NCI-H510A treated with DMSO at 0.1 percent for 48 hours (cell line): Measurements from ENCODE around the gene TRAF3.
"Not testable (repeated sequence)": the region's sequence is repeated elsewhere in the genome, so short reads cannot be mapped to it uniquely, and the experiment has no call there.

Source experiments
- DNase-seq: peaks from one replicate; lab custom pipeline; 2025; lab: John Stamatoyannopoulos, UW

TRAF3 gene

DNA sequence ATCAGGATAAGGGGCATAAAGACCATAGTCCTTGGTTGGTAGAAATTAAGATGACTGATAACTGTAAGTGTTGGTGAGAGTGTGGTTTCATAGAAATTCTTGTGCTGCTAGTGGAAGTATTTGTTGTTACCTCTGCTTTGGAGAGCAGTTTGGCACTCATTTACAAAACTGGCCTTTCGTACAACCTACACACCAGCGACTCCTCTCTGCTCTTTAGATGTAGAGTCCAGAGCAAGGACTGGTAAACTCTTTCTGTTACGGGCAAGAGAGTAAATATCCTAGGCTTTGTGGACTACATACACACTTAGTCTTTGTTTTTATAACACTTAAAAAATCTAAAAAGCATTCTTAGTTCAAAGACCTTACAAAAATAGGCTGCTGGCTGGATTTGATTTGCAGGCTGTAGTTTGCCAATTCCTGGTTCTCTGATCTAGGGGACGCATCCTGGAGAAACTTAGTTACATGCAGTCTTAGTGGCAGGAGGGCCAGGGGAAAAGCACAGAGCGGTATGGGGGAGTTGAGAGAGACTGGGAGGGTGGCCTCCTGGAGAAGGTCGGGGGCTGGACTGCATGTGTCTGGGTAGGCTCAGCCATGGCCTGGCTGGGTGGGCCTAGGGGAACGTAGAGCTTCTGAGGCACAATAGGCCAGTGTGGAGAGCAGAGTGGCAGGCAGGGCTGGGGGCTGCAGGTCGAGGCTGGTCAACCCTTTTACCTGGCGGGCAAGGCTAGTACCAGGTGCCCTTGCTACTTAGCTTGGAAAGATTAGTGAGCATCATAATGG lies 89.9 kb downstream of the TRAF3 start:
- DNase-seq: no peak

DNA sequence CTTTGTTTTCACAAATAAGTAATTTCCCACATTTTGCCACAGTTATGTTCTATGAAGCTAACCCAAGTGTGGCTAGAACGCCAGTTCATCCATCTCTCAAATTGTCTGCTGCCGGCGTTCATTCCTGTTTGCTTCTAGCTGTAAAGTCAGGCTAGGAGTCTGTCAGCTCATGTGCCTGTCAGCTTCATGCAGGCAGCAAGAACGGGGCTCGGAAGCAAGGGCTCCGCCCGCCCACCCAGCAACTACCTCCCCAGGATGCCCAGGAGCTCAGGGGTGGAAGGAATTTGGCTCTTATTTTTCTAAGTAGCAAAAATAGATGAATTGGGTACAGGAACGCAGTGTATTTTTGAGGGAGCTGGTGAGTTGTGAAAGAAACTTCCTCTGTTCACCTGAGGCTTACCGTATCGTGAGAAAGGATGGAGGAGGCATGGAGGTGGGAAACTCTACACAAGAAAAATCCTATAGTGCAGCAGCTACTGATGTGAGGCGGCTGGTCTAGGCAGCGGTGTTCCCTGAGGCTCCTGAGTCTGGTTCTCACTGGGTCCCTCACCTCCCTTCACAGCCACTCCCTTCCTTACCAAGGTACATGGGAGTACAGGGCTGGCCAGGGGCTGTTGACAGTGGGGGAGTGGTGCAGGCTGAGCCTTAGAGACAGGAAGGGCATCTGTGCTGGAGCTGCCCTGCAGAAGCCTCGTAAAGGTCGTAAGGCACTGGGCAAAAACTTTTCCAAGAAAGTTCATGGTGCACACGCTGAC lies 90.8 kb downstream of the TRAF3 start:
- DNase-seq: no peak

DNA sequence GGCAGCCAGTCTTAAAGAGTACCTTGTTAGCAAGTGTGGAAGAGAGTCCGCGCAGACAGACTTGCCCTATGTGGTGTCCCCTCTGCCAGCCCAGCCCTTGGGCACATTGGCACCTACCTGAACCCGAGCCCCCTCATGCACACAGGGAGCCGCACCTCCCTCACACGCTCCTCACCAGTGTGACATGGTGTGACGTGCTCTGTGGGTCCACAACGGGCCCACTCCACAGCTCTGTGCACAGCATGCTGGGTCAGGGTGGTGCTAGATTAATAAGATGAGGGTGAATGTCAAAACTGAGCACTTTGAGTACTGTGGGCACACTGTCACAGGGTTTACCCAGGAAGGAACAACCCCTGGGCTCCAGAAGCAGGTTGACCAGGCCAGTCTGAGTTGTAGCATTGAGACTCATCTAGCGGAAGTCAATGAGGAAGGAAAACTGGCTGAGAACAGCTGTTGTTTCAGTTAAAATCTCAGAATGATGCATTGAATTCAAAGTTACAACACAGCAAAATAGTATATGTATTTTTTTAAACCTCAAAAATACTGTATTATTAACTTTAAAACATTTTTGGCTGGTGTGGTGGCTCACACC lies 91.8 kb downstream of the TRAF3 start:
- DNase-seq: no peak

DNA sequence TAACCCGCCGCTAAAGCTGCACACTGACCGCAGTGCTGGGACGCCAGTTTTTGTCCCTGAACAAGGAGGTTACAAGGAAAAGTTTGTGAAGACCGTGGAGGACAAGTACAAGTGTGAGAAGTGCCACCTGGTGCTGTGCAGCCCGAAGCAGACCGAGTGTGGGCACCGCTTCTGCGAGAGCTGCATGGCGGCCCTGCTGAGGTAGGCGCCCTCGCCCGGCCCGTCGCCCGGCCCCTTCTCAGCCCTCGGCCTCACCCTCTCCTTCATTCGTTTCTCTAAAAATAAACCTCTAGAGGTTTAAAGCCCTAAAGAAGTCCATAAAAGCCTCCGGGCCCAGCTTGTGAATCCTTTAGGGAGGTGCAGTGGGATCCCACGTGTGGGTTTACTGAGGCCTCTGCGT lies 93.0 kb downstream of the TRAF3 start:
- DNase-seq: no peak

DNA sequence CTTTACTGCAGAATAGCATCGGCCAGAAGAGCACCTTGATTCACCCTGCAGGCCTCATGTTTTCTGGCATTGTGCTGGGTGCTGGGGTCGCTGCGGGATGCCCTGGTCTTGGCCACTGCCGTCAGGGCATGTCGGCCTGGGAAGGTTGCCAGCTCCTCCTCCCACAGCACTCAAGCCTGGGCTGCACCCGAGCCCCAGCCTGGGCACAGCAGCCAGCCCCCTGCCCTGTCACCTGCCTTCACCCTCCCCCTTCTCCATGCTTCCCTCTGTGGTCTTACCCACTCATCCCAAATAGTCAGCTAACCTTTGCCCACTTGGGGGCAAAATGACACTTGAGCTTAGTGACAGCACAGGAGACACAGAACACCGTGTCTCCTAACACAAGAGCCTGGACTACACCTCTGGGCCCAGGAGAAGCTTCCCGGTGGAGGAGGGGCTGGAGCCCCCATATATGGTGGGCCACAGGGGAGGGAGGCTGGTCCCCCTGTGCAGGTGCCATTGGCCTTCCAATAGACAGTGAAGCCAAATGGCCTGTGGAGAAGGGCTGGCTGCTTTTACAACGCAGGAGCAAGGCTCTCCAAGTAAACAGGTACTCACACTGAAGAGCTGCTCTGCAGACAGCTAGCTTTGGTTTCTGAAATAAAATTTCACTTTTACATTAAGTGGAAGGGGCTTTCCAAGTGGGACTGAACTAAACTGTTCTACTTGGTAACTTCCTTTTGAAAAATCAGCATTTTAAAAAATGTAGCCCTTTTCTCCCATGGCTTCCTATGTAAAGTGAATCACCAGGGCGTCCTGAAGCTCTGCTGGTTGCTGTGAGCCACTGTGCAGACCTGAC lies 94.0 kb downstream of the TRAF3 start:
- DNase-seq: peak; percentile 25

DNA sequence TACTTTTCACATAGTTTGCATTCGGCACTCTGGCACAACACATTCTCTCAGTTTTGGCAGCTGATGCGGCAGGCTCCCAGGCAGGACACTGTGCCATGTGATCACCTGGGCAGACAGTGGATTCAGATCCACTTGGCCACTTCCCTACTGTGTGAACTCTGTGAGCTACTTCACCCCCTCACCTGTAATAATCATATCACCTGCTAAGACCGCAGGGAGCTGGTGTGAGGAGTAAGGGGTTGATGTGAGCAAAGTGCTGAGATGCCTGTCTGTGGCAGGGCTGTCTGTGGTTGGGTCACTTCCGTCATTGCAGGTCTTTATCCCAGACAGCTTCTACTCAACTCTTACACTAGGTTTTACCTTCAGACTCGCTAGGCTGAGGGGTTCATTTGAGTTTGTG lies 94.8 kb downstream of the TRAF3 start:
- no peak for DNase-seq

DNA sequence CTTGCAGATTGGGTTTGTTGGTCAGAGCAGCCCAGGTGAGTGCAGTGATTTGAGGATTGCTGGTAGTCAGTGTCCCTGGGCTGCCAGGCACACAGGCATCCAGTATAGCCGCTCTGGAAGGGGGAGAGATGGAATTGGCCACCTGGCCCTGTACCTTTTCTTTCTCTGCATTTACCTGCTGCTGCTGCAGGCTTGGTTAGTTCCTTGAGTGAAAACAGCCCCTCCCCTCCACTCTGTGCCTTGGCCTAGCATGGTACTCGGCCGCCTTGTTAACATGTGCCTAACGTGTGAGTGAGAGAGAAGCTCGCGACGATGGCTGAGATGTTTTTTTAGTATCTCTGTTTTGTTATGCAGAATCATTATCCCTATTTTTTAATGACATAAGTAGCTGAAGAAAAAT lies 95.9 kb downstream of the TRAF3 start:
- DNase-seq: no peak

DNA sequence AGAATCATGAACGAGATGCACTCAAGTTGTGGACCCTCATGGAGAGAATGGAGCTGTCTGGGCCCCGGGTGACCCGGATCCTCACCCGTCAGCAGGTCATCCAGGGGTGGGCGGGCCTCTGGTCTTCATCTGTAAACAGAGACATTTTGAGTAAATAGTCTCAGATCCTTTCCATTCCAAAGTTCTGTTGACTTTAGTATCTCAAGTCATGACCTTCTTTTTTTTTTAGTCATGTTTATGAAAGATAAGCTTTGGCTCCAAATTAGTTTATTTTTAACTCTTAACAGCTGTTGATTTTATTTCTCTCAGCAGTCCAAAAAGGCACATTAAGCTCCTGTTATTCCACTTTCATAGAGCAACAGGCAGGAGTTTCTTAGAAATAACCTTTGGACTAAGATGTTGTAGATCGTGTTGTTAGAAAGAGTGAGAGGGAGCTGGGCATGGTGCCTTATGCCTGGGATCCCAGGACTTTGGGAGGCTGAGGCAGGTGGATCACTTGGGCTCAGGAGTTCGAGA lies 96.4 kb downstream of the TRAF3 start:
- no peak for DNase-seq

DNA sequence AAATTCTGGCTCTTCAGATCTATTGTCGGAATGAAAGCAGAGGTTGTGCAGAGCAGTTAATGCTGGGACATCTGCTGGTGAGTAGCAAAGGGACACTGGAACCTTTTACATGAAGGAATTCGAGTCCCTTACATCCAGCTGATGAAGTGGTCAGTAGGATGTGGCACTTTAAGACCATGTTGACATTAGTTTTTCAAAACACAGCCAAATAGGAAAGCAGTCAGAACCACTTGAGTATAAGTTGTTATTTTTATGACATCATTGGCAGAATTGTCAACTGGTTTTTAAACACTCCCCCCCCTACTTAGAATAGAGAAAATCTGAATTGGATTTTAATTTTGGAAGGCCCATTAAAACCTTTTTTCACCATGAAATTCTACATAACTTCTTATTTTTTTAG lies 98.4 kb downstream of the TRAF3 start:
- no peak for DNase-seq

DNA sequence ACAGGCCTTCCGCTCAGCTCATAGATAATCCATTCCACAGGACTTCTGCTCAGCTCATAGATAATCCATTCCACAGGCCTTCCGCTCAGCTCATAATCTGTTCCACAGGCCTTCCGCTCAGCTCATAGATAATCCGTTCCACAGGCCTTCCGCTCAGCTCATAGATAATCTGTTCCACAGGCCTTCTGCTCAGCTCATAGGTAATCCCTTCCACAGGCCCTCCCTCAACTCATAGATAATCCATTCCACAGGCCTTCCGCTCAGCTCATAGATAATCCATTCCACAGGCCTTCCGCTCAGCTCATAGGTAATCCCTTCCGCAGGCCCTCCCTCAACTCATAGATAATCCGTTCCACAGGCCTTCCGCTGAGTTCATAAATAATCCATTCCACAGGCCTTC lies 100.3 kb downstream of the TRAF3 start:
- not testable (repeated sequence) for DNase-seq

DNA sequence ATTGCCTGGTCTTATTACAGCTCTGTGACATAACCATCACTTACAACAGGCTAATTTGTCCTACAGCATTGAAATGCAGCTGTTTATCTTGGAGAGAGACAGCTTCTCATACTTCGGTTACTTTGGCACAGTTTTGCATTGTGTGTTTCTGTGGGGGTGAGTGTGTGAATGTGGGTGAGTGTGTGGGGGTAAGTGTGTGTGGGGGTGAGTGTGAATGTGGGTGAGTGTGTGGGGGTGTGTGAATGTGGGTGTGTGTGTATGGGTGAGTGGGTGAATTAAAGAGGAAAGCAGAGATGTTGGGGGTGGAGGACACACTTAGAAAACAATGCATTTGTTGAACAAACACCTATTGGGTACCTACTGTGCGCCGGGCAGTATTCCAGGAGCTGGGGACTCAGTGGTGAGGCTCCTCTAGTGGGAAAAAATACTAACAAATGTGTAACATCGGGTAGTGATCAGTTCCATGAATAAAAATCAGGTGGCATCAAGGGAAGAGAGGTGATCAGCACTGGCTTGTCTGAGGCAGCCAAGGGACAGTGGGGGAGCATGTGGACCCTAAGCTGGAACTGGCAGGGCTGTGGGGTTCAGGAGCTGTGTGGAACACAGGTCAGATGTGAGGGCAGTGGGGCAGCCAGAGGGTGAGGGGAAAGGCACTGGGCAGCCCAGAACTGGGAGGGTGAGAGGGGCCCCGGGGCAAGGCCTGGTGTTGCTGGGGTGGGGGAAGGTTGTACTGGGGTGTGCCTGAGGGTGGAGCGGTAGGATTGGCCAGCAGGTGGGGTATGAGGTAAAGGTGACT lies 101.1 kb downstream of the TRAF3 start:
- DNase-seq: no peak

DNA sequence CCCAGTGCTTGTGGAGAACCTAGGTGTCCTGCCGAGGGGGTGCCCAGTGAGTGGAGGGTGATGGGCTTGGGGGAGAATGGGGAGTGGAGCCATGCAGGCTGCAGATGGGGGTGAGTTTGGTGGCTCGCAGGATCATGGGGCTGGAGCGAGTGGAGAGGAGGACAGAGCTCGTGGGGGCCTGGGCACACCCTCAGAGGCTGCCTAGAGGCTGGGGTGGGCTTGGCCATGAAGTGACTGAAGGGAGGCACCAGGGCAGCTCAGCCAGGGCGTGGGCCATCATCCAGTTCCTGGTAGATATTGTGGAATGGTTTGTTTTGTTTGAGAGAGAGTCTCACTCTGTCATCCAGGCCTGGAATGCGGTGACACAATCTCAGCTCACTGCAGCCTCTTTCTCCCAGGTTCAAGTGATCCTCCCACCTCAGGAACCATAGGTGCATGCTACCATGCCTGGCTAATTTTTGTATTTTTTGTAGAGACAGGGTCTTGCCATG lies 101.8 kb downstream of the TRAF3 start:
- no peak for DNase-seq

DNA sequence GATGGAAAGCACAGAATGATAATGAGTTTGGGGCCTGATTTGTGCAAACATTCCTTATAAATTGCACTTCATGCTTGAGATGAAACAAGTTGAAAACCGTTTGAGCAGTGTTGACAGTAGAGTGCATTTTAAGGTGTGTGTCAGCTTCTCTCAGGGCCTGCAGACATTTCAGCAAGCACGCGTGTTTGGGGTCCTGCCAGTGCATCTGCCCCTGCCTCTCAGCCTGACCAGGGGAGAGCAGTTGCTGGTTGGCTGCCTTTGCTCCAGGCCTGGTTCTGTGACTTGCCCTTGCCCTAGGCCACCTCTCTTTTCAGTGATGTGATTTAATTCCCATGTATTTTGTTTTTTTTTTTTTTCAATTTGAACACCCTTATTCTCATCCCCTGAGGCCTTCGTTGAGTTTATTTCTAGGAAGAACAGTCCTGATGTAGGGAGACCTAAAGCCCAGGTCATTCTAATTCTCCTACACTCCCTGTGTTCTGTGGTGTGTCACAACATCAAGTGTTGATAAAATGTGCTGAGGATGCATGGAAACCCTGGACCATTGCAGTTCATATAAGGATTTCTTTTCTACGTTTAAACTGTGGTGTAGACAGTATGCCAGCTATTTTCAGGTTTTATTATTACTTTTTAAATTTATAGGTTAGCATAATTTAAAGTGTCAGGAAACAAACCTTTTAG lies 105.1 kb downstream of the TRAF3 start:
- no peak for DNase-seq

DNA sequence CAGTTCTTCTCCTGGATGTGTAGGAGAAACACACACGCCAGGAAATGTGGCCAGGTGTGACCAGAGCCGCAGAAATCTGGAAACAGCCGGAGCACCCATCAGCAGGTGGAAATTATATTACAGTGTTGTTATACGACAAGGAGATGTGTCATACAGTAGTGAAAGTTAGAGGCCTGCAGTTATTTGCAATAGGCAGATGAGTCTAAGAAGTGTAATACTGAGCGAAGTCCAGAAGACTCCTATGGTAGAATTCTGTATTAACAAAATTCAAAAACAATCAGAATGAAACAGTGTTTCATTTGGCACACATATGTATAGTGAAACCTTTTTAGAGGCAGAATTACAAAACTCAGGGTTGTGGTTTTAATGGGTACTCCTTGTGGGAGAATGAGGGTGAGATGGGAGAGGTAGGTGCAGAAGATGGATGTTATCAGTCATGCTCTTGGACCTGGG lies 105.9 kb downstream of the TRAF3 start:
- no peak for DNase-seq

DNA sequence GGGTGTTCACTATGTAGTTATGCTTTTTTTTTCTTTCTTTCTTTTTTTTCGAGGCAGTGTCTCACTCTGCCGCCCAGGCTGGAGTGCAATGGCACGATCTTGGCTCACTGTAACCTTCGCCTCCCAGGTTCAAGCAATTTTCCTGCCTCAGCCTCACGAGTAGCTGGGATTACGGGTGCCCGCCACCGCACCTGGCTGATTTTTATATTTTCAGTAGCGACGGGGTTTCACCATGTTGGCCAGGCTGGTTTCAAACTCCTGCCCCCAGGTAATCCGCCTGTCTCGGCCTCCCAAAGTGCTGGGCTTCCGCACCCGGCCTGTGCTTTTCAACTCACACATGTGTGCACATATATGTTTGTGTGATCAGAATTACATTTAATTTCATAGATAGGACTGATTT lies 106.3 kb downstream of the TRAF3 start:
- no peak for DNase-seq

DNA sequence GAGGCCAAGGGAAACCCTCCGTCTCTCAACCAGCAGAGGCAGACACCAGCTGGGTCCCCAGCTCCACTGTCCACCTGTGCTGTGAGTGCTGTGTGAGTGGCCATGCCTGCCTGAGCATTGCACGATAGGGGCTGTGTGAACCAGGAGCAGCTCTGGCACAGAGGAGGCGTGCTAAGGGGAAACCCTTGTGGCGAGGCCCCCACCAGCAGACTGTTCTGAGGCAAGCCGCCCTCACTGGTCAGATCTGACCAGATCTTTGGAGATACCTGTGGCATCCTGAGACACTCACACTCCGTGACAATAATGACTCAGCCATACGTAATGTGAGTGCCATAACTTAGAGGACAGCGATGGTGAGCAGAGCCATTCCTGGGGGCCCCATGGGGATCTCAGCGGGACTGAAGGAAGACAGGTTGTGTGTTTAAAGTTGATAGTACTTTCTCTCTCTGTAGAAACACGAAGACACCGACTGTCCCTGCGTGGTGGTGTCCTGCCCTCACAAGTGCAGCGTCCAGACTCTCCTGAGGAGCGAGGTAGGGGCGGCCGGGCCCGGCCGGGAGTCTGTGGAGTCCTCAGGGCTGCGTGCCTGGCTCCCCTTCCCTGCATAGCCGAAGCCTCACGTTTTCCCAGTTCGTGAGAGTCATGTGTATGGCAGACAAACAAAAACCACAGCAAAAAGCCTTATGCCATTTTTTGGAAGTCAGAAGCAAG lies 108.6 kb downstream of the TRAF3 start:
- no peak for DNase-seq

DNA sequence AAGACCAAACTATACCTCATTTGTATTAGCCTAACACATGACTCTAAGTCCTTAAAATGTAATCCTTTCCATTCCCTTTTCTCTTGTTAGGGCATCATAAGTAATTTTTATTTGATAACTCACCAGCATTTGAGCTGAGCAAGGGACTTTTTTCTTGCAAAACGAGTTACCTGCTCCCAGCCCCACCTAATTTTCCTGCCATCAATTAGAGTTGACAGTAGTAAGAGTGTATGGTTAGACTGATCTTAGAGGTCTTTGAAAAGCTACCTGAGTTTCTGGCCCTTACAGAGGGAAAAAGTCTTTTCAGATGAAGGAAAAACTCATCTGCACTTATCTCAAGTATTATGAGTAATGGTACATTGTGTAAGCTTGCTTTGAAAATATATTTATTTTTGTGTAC lies 111.5 kb downstream of the TRAF3 start:
- DNase-seq: no peak

DNA sequence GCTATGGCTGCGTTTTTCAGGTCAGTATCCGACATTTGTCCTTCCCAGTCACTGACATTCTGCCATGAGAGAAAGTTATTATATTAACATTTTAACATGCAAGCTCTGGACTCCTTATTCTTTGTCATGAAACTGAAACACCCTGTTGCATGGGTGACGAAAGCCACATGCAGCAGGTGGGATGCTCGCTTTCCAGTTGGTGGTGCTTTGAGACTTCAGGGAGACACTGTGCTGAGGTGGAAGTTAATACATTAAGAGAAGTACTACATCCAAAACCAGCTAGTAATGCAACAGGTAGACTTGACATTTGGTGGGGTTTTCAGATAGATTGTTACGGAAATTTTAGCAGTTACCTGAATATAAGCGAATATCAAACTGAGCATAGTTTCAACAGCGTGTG lies 112.4 kb downstream of the TRAF3 start:
- no peak for DNase-seq

DNA sequence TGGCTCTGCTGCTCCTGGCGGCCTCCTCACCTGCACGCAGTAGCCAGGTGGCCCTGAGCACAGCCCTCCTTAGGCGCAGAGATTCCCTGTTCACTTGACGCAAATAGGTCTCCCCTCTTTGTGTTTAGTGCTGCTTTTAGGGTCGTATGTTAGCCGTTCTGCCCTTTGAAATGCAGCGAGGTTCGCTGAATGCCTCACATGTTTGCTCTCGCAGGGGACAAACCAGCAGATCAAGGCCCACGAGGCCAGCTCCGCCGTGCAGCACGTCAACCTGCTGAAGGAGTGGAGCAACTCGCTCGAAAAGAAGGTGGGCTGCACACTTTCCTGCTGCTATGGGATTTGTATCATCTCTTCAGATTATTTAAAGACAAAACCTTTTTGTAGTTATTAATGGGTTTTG lies 113.9 kb downstream of the TRAF3 start:
- no peak for DNase-seq

DNA sequence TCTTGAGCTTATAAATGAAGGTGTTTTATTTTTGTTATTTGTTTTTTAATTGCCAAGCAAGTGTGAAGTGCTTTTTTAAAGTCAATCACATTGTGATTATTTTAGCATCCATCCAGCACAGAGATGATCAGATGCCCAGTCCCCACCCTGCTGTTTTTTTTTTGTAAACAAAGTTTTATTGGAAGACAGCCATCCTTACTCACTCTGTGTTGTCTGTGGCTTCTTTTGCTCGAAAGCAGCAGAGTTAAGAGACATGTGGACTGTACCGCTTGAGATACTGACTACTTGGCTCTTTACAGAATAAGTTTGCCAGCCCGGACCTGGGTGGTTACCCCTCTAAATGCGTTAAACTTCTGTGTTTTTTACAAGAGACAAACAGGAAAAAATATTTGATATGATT lies 114.3 kb downstream of the TRAF3 start:
- DNase-seq: no peak
